ENCODE data around the gene CC2D1A.

- TF ChIP-seq CTCF (IDR thresholded peaks at IDR 0.05), result no peak
- TF ChIP-seq POLR2A (IDR thresholded peaks at IDR 0.05), result no peak
- TF ChIP-seq EP300 (IDR thresholded peaks at IDR 0.05), result no peak
- TF ChIP-seq POLR2AphosphoS5 (IDR thresholded peaks at IDR 0.05), result no peak
Observed at GRCh38 chr19:13923194-13923987, 17.4 kb downstream of the CC2D1A start.

Data from stomach (tissue), 4 donors.